Hepatocyte (in vitro differentiated cells): ENCODE measurements around the gene CHSY1. TPM values are rescaled to one million over a fixed set of nuclear protein-coding genes. Genes with fewer than 3 reads are reported as not detected.

Experiments
- DNase-seq: peaks from one replicate; pipeline ENCODE4 v3.0.0-alpha.2; 2016; ENCODE audit warnings: low spot score
- H2AFZ ChIP-seq: fragments of 200-600 bp; sonication (generic); 2 replicates; pipeline ENCODE4 v1.6.0; 2016; ENCODE audit warnings: antibody characterized with exemption, mild to moderate bottlenecking
- H3K27ac ChIP-seq: fragments of 200-600 bp; sonication (generic); 2 replicates; pipeline ENCODE4 v1.5.1; 2016; ENCODE audit warnings: mild to moderate bottlenecking
- H3K27me3 ChIP-seq: fragments of 200-600 bp; sonication (generic); 2 replicates; pipeline ENCODE4 v1.6.1; 2016
- H3K36me3 ChIP-seq: fragments of 200-600 bp; sonication (generic); replicated peaks from 2 replicates; pipeline ENCODE4 v1.5.1; 2016; ENCODE audit warnings: low read depth; ENCODE audit not compliant: insufficient read depth
- H3K4me1 ChIP-seq: fragments of 200-600 bp; sonication (generic); 2 replicates; pipeline ENCODE4 v1.5.1; 2016; ENCODE audit warnings: mild to moderate bottlenecking, moderate library complexity; ENCODE audit not compliant: insufficient read depth
- H3K4me2 ChIP-seq: fragments of 200-600 bp; sonication (generic); 2 replicates; pipeline ENCODE4 v1.6.0; 2016
- H3K4me3 ChIP-seq: fragments of 200-600 bp; sonication (generic); 2 replicates; pipeline ENCODE4 v1.5.1; 2016; ENCODE audit warnings: mild to moderate bottlenecking
- H3K79me2 ChIP-seq: fragments of 200-600 bp; sonication (generic); 2 replicates; pipeline ENCODE4 v1.6.0; 2017; ENCODE audit warnings: mild to moderate bottlenecking
- H3K9me2 ChIP-seq: fragments of 200-600 bp; sonication (generic); replicated peaks from 2 replicates; pipeline ENCODE4 v1.6.0; 2017; ENCODE audit warnings: mild to moderate bottlenecking; ENCODE audit not compliant: insufficient read depth
- H3K9me3 ChIP-seq: fragments of 200-600 bp; sonication (generic); 2 replicates; pipeline ENCODE4 v1.5.1; 2016; ENCODE audit warnings: low read depth, mild to moderate bottlenecking
- H4K20me1 ChIP-seq: fragments of 200-600 bp; sonication (generic); 2 replicates; pipeline ENCODE4 v1.6.0; 2016; ENCODE audit warnings: mild to moderate bottlenecking; ENCODE audit not compliant: insufficient read depth, poor library complexity, severe bottlenecking
- EZH2 ChIP-seq: fragments of 200-600 bp; sonication (generic); IDR thresholded peaks from 2 replicates; pipeline ENCODE4 v1.6.1; 2016; ENCODE audit warnings: antibody characterized with exemption, mild to moderate bottlenecking, borderline replicate concordance
- EZH2phosphoT487 ChIP-seq: fragments of 200-600 bp; sonication (generic); IDR thresholded peaks from one replicate; pipeline ENCODE4 v1.6.1; 2018; ENCODE audit warnings: antibody characterized with exemption, mild to moderate bottlenecking, low read depth, moderate library complexity; ENCODE audit not compliant: unreplicated experiment, severe bottlenecking
- WGBS: methylation state at CpG from one replicate; pipeline ENCODE4 v1.1.6; 2016; ENCODE audit warnings: low lambda C conversion rate; ENCODE audit errors: missing lambda C conversion rate; 5-methylcytosine and 5-hydroxymethylcytosine counted together
- polyA plus RNA-seq: library from polyadenylated mRNA; unstranded; fragments of >200 nt; fragmentation: Nextera tagmentation; extraction: Ambion mirVana; gene quantifications from 2 replicates; pipeline ENCODE4 v1.2.1, GENCODE V29; 2016
- total RNA-seq: library from RNA; depleted of rRNA; stranded (reverse); fragments of >200 nt; gene quantifications from 2 replicates; pipeline ENCODE4 v1.2.3, GENCODE V29; 2014
- TF ChIP-seq, protein P1 (sequence below): fragments of 200-600 bp; sonication (generic); IDR thresholded peaks from 2 replicates; pipeline ENCODE4 v1.5.1; 2016; ENCODE audit warnings: antibody characterized with exemption, mild to moderate bottlenecking; ENCODE audit not compliant: poor library complexity

CHSY1 gene
- total and polyA plus RNA-seq, 2 experiments from 2014 or later: 22.5 to 27.8 TPM

DNA sequence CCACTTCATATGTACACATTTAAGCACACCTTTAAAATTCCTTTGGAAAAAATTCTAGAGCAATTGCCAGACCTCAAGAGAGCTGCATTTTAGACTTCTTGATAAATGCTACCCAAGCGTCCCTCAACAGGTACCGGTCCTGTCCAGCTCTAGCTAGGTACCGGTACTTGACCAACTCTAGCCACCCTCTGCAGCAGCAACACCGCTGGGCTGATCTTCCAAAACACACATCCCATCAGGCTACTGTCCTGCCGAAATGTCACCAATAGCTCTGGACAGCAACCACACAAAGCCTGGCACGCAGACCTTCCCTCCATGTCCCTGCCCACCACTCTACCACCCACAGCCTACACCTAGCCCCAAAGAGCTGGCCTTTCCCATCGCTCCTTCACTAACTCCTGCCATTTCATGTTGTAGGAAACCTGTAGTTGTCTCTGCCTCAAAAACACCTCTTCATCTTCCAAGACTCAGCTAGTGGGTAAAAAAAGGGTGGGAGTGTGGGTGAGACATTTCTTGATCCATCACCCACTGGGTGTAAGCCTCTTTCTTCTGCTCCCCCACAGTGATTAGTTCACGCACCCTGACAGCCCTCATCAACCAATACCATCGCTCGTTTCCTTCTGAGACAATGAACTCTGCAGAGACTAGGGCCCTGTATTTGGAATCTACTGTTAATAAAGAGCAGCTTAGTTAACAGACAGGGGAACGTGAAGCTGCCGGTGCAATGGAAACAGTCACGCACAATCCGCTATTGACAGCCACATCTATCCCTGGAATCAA, 6.8 kb downstream of the CHSY1 start:
- no peaks in the 10 kb centered on the region for H3K27me3 ChIP-seq
- no peaks in the 10 kb centered on the region for H3K9me2 ChIP-seq
- 93% methylated on average over 14 of the region's 14 CpGs for WGBS
- no peak overlapping the region for H3K27ac ChIP-seq
- no peaks in the 10 kb centered on the region for H3K36me3 ChIP-seq
- H3K4me1 ChIP-seq: peaks cover 24% of the 10 kb centered on the region
- TF ChIP-seq EZH2phosphoT487: no peak
- TF ChIP-seq, protein P1, sequence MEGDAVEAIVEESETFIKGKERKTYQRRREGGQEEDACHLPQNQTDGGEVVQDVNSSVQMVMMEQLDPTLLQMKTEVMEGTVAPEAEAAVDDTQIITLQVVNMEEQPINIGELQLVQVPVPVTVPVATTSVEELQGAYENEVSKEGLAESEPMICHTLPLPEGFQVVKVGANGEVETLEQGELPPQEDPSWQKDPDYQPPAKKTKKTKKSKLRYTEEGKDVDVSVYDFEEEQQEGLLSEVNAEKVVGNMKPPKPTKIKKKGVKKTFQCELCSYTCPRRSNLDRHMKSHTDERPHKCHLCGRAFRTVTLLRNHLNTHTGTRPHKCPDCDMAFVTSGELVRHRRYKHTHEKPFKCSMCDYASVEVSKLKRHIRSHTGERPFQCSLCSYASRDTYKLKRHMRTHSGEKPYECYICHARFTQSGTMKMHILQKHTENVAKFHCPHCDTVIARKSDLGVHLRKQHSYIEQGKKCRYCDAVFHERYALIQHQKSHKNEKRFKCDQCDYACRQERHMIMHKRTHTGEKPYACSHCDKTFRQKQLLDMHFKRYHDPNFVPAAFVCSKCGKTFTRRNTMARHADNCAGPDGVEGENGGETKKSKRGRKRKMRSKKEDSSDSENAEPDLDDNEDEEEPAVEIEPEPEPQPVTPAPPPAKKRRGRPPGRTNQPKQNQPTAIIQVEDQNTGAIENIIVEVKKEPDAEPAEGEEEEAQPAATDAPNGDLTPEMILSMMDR: no peak
- TF ChIP-seq EZH2: no peak
- H3K4me3 ChIP-seq: no peak overlapping the region
- peaks cover 100% of the 10 kb centered on the region for H3K79me2 ChIP-seq
- peak overlapping the region; percentile 53 for H3K4me2 ChIP-seq
- no peak for DNase-seq
- no peak overlapping the region for H2AFZ ChIP-seq
- no peaks in the 10 kb centered on the region for H3K9me3 ChIP-seq
- H4K20me1 ChIP-seq: peaks cover 82% of the 10 kb centered on the region

DNA sequence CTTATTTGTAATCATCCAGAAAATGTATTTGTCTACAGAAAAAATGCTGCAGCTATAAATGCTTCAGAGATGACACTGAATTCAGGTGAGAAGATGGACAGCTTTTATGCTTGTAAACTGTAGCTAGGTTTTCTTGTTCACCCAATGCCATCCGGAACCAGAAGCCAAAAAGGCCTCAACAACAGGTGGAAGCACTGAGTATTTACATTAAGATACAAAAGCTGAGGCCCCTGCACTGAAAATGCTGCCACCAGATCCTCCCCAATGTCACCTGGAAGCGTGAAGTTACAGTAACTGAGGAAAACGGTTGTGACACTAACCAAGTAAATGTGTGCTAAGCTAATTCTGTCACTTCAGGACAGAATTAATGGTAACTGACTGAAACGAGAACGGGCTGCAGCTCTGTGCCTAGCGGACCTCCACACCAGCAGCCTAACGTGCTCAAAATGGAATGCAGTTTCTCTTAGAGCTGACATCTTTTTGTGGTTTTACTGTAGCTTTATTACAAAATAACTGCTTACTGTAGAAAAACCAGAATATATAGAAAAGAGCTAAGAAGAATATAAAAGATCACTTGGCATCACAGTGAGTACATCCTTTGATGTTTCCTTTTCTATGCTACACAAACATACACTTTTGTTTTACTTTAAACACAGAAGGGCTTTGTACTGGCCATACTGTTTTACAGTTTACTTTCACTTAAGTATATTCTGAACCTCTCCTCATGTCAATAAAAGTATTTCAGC, 7.6 kb downstream of the CHSY1 start:
- H3K36me3 ChIP-seq: no peaks in the 10 kb centered on the region
- H3K4me1 ChIP-seq: peaks cover 19% of the 10 kb centered on the region
- peaks cover 100% of the 10 kb centered on the region for H3K79me2 ChIP-seq
- 70% methylated on average over 7 of the region's 7 CpGs for WGBS
- no peak overlapping the region for H3K4me3 ChIP-seq
- H4K20me1 ChIP-seq: peaks cover 78% of the 10 kb centered on the region
- H2AFZ ChIP-seq: no peak overlapping the region
- H3K27me3 ChIP-seq: no peaks in the 10 kb centered on the region
- no peak for TF ChIP-seq EZH2phosphoT487
- no peak for TF ChIP-seq EZH2
- TF ChIP-seq, protein P1: no peak
- DNase-seq: no peak
- no peaks in the 10 kb centered on the region for H3K9me2 ChIP-seq
- H3K9me3 ChIP-seq: no peaks in the 10 kb centered on the region
- H3K4me2 ChIP-seq: peak overlapping the region; percentile 53
- no peak overlapping the region for H3K27ac ChIP-seq

DNA sequence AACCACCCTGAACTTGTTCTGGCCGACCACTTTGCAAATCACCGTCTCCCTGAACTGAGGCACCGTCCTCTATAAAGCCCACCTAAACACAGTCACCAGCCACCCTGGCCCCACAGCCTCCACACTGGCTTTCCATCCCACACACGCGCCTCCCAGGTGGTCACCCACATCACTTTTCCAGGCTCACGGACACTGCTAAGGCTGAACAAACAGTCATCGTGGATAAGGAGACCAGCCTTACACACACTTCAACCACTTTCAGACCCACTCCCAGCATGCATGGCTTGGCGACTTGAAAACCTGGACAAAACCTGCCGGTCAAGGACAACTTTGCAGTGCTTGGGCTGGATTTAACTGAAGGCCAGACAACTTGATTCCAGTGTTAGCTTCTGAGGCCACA, 8.4 kb downstream of the CHSY1 start:
- H3K9me2 ChIP-seq: no peaks in the 10 kb centered on the region
- no peak overlapping the region for H3K27ac ChIP-seq
- H2AFZ ChIP-seq: no peak overlapping the region
- no peaks in the 10 kb centered on the region for H3K27me3 ChIP-seq
- no peak overlapping the region for H3K4me3 ChIP-seq
- TF ChIP-seq EZH2: no peak
- TF ChIP-seq EZH2phosphoT487: no peak
- TF ChIP-seq, protein P1: no peak
- H4K20me1 ChIP-seq: peaks cover 76% of the 10 kb centered on the region
- WGBS: 82% methylated on average over 9 of the region's 9 CpGs
- H3K4me2 ChIP-seq: no peak overlapping the region
- H3K79me2 ChIP-seq: peaks cover 100% of the 10 kb centered on the region
- H3K9me3 ChIP-seq: no peaks in the 10 kb centered on the region
- no peak for DNase-seq
- H3K4me1 ChIP-seq: peaks cover 24% of the 10 kb centered on the region
- no peaks in the 10 kb centered on the region for H3K36me3 ChIP-seq
